Upper lobe of right lung (tissue), 1 donor: ENCODE results near the gene ANK3. TPM values are rescaled to one million over a fixed set of nuclear protein-coding genes. Genes with fewer than 3 reads are reported as not detected.

ENCODE experiments used
- ATAC-seq: fragments of 200-7000 bp; cut with Tn5 transposase; one replicate; pipeline ENCODE4 v1.9.1; 2020; ENCODE audit warnings: mild to moderate bottlenecking, moderate library complexity
- DNase-seq: peaks from one replicate; pipeline ENCODE4 v3.0.0-alpha.2; 2020
- H3K27ac ChIP-seq: fragments of 200-600 bp; one replicate; pipeline ENCODE4 v1.8.0; 2022
- H3K27me3 ChIP-seq: fragments of 200-600 bp; one replicate; pipeline ENCODE4 v1.8.0; 2022; ENCODE audit warnings: mild to moderate bottlenecking
- H3K36me3 ChIP-seq: fragments of 200-600 bp; one replicate; pipeline ENCODE4 v1.8.0; 2022
- H3K4me1 ChIP-seq: fragments of 200-600 bp; one replicate; pipeline ENCODE4 v1.8.0; 2022
- H3K4me3 ChIP-seq: fragments of 200-600 bp; one replicate; pipeline ENCODE4 v1.8.0; 2022; ENCODE audit warnings: mild to moderate bottlenecking
- H3K9me3 ChIP-seq: fragments of 200-600 bp; one replicate; pipeline ENCODE4 v1.8.0; 2022
- CTCF ChIP-seq: fragments of 200-600 bp; IDR thresholded peaks from one replicate; pipeline ENCODE4 v1.8.0; 2022; ENCODE audit warnings: antibody characterized with exemption
- intact Hi-C: fragments of 100-400 bp; cut with DNase I; formaldehyde crosslinking; loops from one replicate; pipeline ENCODE4 v1.11.0; 2022
- total RNA-seq: library from RNA; stranded (reverse); fragmentation: NEBNext Ultra II Directional; extraction: Animal tissue kit (Norgen Biotek cat#: 25700); gene quantifications from one replicate; pipeline ENCODE4 v1.2.1, GENCODE V29; 2021
- donor health status: DM: no; HTN: yes; CAD: no; lungs with severe emphysema.

ANK3 gene
- total RNA-seq, 1 donor from 2014 or later = 91.1 TPM

DNA sequence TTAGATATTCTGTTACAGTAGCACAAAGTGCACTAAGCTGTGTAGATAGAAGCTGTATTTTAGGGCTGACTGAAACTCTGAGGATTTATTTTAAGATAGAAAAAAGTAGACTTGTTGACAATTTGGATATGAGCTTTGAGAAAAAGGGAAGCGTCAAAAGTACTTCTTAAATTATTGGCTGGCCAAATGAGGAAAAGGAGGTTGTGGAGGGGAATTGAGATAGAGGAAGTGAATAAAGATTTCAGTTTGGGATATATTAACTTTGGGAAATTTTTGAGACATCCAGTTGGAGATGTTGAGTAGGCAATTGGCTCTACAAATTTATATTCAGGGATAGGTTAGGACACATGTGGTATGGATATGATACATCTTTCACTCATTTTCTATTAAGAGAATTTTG lies 409.3 kb downstream of the ANK3 start:
- Histone ChIP-seq H3K9me3 (peaks cover 10% of the 10 kb centered on the region), H3K27me3 (no peaks in the 10 kb centered on the region), H3K27ac (no peak overlapping the region), H3K4me3 (no peak overlapping the region), H3K4me1 (no peaks in the 10 kb centered on the region), H3K36me3 (no peaks in the 10 kb centered on the region)
- intact Hi-C loops = no loop called here
- TF ChIP-seq CTCF = no peak
- DNase-seq (no peak), ATAC-seq (no peak)

- Histone ChIP-seq H3K27me3 (no peaks in the 10 kb centered on the region), H3K36me3 (no peaks in the 10 kb centered on the region), H3K4me1 (no peaks in the 10 kb centered on the region), H3K9me3 (peaks cover 10% of the 10 kb centered on the region), H3K27ac (no peak overlapping the region), H3K4me3 (no peak overlapping the region)
- ATAC-seq (no peak), DNase-seq (no peak)
- TF ChIP-seq CTCF = no peak
- intact Hi-C loops = no loop called here
Observed at GRCh38 chr10:59977486-59977885, 412.2 kb downstream of the ANK3 start.

GRCh38 chr10:59976909-59977308 lies 412.8 kb downstream of the ANK3 start:
- no peaks in the 10 kb centered on the region for H3K36me3 ChIP-seq
- no peak overlapping the region for H3K4me3 ChIP-seq
- DNase-seq (no peak), ATAC-seq (no peak)
- intact Hi-C loops = no loop called here
- H3K4me1 ChIP-seq = no peaks in the 10 kb centered on the region
- H3K9me3 ChIP-seq = peaks cover 10% of the 10 kb centered on the region
- H3K27ac ChIP-seq = no peak overlapping the region
- no peak for TF ChIP-seq CTCF
- no peaks in the 10 kb centered on the region for H3K27me3 ChIP-seq
